CD14-positive monocyte (primary cell): ENCODE measurements around the gene TRA2A. TPM values are rescaled to one million over a fixed set of nuclear protein-coding genes. Genes with fewer than 3 reads are reported as not detected.

Source experiments
- DNase-seq, 3 donors: peaks; one replicate each; pipeline ENCODE4 v3.0.0-alpha.2; 2011 to 2022
- H2AFZ ChIP-seq: 2 replicates; pipeline ENCODE4 v1.6.0; 2012; ENCODE audit warnings: mild to moderate bottlenecking, low read depth, low read length, inconsistent platforms; ENCODE audit not compliant: insufficient read depth, poor library complexity, severe bottlenecking
- H3K27ac ChIP-seq, 2 donors: 1 replicate in 1 of 2; 2 replicates in 1 of 2; pipeline ENCODE4 v1.5.1; 2012 to 2013; ENCODE audit warnings: low read length in 2 of 2, control low read depth in 1 of 2, inconsistent platforms in 1 of 2, low read depth in 1 of 2, mild to moderate bottlenecking in 1 of 2
- H3K27me3 ChIP-seq, 2 donors: one replicate each; pipeline versions ENCODE4 v1.6.0 to v1.6.1; 2011 to 2013; ENCODE audit warnings: low read length in 2 of 2; ENCODE audit not compliant: control insufficient read depth in 2 of 2, insufficient read depth in 2 of 2
- H3K36me3 ChIP-seq, 2 donors: replicated peaks in 1 of 2; 1 replicate in 1 of 2; 2 replicates in 1 of 2; pipeline versions ENCODE4 v1.5.1 to v1.6.1; 2012 to 2013; ENCODE audit warnings: low read length in 2 of 2, control low read depth in 1 of 2, inconsistent platforms in 1 of 2, mild to moderate bottlenecking in 1 of 2; ENCODE audit not compliant: insufficient read depth in 2 of 2, control insufficient read depth in 1 of 2
- H3K4me1 ChIP-seq, 2 donors: 1 replicate in 1 of 2; 2 replicates in 1 of 2; pipeline versions ENCODE4 v1.5.1 to v1.6.1; 2012 to 2013; ENCODE audit warnings: low read length in 2 of 2, control low read depth in 1 of 2, inconsistent platforms in 1 of 2, mild to moderate bottlenecking in 1 of 2, moderate library complexity in 1 of 2; ENCODE audit not compliant: insufficient read depth in 2 of 2, control insufficient read depth in 1 of 2
- H3K4me2 ChIP-seq: replicated peaks from 2 replicates; pipeline ENCODE3; 2012; ENCODE audit warnings: low read length, moderate library complexity, mild to moderate bottlenecking; ENCODE audit not compliant: poor library complexity, severe bottlenecking; ENCODE audit errors: extremely low read depth
- H3K4me3 ChIP-seq, 3 experiments: fragments of 200-600 bp in 1 of 3; sonication (generic) in 1 of 3; replicated peaks in 1 of 3; 1 replicate in 2 of 3; 2 replicates in 1 of 3; pipeline ENCODE4 v1.5.1; 2011 to 2013; ENCODE audit warnings: low read length in 3 of 3, mild to moderate bottlenecking in 3 of 3, control low read depth in 2 of 3, low read depth in 2 of 3, inconsistent platforms in 1 of 3, moderate library complexity in 1 of 3
- H3K79me2 ChIP-seq: 2 replicates; pipeline ENCODE4 v1.6.0; 2012; ENCODE audit warnings: mild to moderate bottlenecking, control low read depth, inconsistent platforms, low read length, moderate library complexity; ENCODE audit not compliant: insufficient read depth
- H3K9ac ChIP-seq: 2 replicates; pipeline ENCODE4 v1.6.0; 2017; ENCODE audit warnings: low read length, mild to moderate bottlenecking; ENCODE audit not compliant: insufficient read depth, poor library complexity, severe bottlenecking
- H3K9me3 ChIP-seq, 2 donors: replicated peaks in 1 of 2; 1 replicate in 1 of 2; 2 replicates in 1 of 2; pipeline versions ENCODE4 v1.5.1 to v1.6.1; 2012 to 2013; ENCODE audit warnings: low read length in 2 of 2, control low read depth in 1 of 2; ENCODE audit not compliant: control insufficient read depth in 1 of 2, insufficient read depth in 1 of 2
- H4K20me1 ChIP-seq: 2 replicates; pipeline ENCODE4 v1.6.0; 2012; ENCODE audit warnings: mild to moderate bottlenecking, low read length, control low read depth, moderate library complexity; ENCODE audit not compliant: insufficient read depth
- H3K27ac Mint-ChIP-seq, 7 donors: one replicate each; pipeline ENCODE4 v1.8.0; 2020; ENCODE audit warnings: mild to moderate bottlenecking in 7 of 7, mixed read lengths in 7 of 7, moderate library complexity in 6 of 7, inconsistent platforms in 2 of 7
- H3K27me3 Mint-ChIP-seq, 3 donors: one replicate each; pipeline ENCODE4 v1.8.0; 2021 to 2022; ENCODE audit warnings: low read depth in 3 of 3, mild to moderate bottlenecking in 3 of 3, mixed read lengths in 3 of 3, moderate library complexity in 3 of 3, inconsistent platforms in 1 of 3
- H3K36me3 Mint-ChIP-seq, 2 donors: one replicate each; pipeline ENCODE4 v1.8.0; 2020; ENCODE audit warnings: mixed read lengths in 2 of 2, inconsistent platforms in 1 of 2, mild to moderate bottlenecking in 1 of 2
- H3K4me1 Mint-ChIP-seq: one replicate; pipeline ENCODE4 v1.8.0; 2020; ENCODE audit warnings: mild to moderate bottlenecking, mixed read lengths
- H3K4me3 Mint-ChIP-seq, 2 donors: one replicate each; pipeline ENCODE4 v1.8.0; 2020; ENCODE audit warnings: mild to moderate bottlenecking in 2 of 2, mixed read lengths in 2 of 2, moderate library complexity in 1 of 2
- H3K9me3 Mint-ChIP-seq, 7 donors: one replicate each; pipeline ENCODE4 v1.8.0; 2020 to 2022; ENCODE audit warnings: mixed read lengths in 7 of 7, mild to moderate bottlenecking in 6 of 7, moderate library complexity in 6 of 7, inconsistent platforms in 2 of 7
- WGBS: methylation state at CpG from one replicate; pipeline ENCODE4 v1.1.5; 2013; ENCODE audit warnings: missing lambda C conversion rate; ENCODE audit not compliant: insufficient coverage; 5-methylcytosine and 5-hydroxymethylcytosine counted together
- intact Hi-C, 2 donors: fragments of 100-400 bp; cut with micrococcal nuclease; formaldehyde crosslinking; loops; one replicate each; pipeline versions ENCODE4 v1.15.0 to v1.15.1; 2023
- polyA plus RNA-seq, 3 donors: library from polyadenylated mRNA; depleted of rRNA in 1 of 3; unstranded in 2 of 3; stranded (reverse) in 1 of 3; fragments of 300-500 nt in 2 of 3; fragments of >200 nt in 1 of 3; fragmentation: Illumina TruSeq in 2 of 3; gene quantifications; 1 replicate in 2 of 3; 2 replicates in 1 of 3; pipeline ENCODE4 v1.2.3, GENCODE V29; 2012 to 2021
- TF ChIP-seq, protein P1 (sequence below): fragments of 200-600 bp; IDR thresholded peaks from one replicate; pipeline ENCODE4 v1.8.0; 2022; ENCODE audit warnings: antibody characterized with exemption, mild to moderate bottlenecking

The TRA2A gene
- polyA plus RNA-seq, 3 donors: 31.2 to 92.8 (median 46.6) TPM

GRCh38 chr7:23467806-23468525 lies 63.8 kb downstream of the TRA2A start:
- Histone ChIP-seq H3K9ac (no peak overlapping the region), H3K27me3 (peaks cover 89 to 96% of the 10 kb centered on the region in 2 donors), H2AFZ (peak overlapping the region; percentile 0), H3K79me2 (no peaks in the 10 kb centered on the region), H4K20me1 (no peaks in the 10 kb centered on the region), H3K4me1 (peaks cover 36 to 44% of the 10 kb centered on the region in 2 donors), H3K36me3 (no peaks in the 10 kb centered on the region), H3K9me3 (peaks cover 0 to 13% of the 10 kb centered on the region in 2 donors), H3K4me2 (peak overlapping the region; percentile 76), H3K27ac (no peak overlapping the region), H3K4me3 (peak overlapping the region in 1 of 3 experiments; percentile 0)
- peaks cover 0 to 27% (median 21%) of the 10 kb centered on the region in 7 donors for H3K9me3 Mint-ChIP-seq
- H3K4me1 Mint-ChIP-seq: peaks cover 38% of the 10 kb centered on the region
- no peak overlapping the region for H3K27ac Mint-ChIP-seq
- H3K36me3 Mint-ChIP-seq: peaks cover 0 to 21% of the 10 kb centered on the region in 2 donors
- peaks cover 76 to 92% (median 87%) of the 10 kb centered on the region in 3 donors for H3K27me3 Mint-ChIP-seq
- 2% methylated on average over 19 of the region's 32 CpGs for WGBS
- DNase-seq: no peak
- TF ChIP-seq, protein P1, sequence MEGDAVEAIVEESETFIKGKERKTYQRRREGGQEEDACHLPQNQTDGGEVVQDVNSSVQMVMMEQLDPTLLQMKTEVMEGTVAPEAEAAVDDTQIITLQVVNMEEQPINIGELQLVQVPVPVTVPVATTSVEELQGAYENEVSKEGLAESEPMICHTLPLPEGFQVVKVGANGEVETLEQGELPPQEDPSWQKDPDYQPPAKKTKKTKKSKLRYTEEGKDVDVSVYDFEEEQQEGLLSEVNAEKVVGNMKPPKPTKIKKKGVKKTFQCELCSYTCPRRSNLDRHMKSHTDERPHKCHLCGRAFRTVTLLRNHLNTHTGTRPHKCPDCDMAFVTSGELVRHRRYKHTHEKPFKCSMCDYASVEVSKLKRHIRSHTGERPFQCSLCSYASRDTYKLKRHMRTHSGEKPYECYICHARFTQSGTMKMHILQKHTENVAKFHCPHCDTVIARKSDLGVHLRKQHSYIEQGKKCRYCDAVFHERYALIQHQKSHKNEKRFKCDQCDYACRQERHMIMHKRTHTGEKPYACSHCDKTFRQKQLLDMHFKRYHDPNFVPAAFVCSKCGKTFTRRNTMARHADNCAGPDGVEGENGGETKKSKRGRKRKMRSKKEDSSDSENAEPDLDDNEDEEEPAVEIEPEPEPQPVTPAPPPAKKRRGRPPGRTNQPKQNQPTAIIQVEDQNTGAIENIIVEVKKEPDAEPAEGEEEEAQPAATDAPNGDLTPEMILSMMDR: no peak
- H3K4me3 Mint-ChIP-seq: peak overlapping the region; percentile 61 to 83
- intact Hi-C loops: no loop called here

- Histone ChIP-seq H3K4me2 (peak overlapping the region; percentile 76), H3K4me3 (peak overlapping the region in 1 of 3 experiments; percentile 0)
Observed at GRCh38 chr7:23467291-23467805, 64.4 kb downstream of the TRA2A start.

More at GRCh38 chr7:23467291-23467805, 64.4 kb downstream of the TRA2A start:
- intact Hi-C loops: no loop called here
- peaks cover 0 to 21% of the 10 kb centered on the region in 2 donors for H3K36me3 Mint-ChIP-seq
- Histone ChIP-seq H3K36me3 (no peaks in the 10 kb centered on the region), H3K79me2 (no peaks in the 10 kb centered on the region), H3K27ac (no peak overlapping the region), H4K20me1 (no peaks in the 10 kb centered on the region), H3K27me3 (peaks cover 87 to 96% of the 10 kb centered on the region in 2 donors), H3K4me1 (peaks cover 36 to 44% of the 10 kb centered on the region in 2 donors), H3K9me3 (peaks cover 0 to 8% of the 10 kb centered on the region in 2 donors), H3K9ac (no peak overlapping the region), H2AFZ (peak overlapping the region; percentile 0)
- no peak for DNase-seq
- H3K27ac Mint-ChIP-seq: no peak overlapping the region
- peaks cover 40% of the 10 kb centered on the region for H3K4me1 Mint-ChIP-seq
- TF ChIP-seq, protein P1: no peak
- peak overlapping the region in 1 of 2 donors; percentile 83 for H3K4me3 Mint-ChIP-seq
- peaks cover 75 to 93% (median 87%) of the 10 kb centered on the region in 3 donors for H3K27me3 Mint-ChIP-seq
- 0% methylated on average over 1 of the region's 11 CpGs for WGBS
- H3K9me3 Mint-ChIP-seq: peaks cover 0 to 27% (median 22%) of the 10 kb centered on the region in 7 donors
